Measurements from ENCODE around the gene KCNQ5.

- TF ChIP-seq, protein P1, sequence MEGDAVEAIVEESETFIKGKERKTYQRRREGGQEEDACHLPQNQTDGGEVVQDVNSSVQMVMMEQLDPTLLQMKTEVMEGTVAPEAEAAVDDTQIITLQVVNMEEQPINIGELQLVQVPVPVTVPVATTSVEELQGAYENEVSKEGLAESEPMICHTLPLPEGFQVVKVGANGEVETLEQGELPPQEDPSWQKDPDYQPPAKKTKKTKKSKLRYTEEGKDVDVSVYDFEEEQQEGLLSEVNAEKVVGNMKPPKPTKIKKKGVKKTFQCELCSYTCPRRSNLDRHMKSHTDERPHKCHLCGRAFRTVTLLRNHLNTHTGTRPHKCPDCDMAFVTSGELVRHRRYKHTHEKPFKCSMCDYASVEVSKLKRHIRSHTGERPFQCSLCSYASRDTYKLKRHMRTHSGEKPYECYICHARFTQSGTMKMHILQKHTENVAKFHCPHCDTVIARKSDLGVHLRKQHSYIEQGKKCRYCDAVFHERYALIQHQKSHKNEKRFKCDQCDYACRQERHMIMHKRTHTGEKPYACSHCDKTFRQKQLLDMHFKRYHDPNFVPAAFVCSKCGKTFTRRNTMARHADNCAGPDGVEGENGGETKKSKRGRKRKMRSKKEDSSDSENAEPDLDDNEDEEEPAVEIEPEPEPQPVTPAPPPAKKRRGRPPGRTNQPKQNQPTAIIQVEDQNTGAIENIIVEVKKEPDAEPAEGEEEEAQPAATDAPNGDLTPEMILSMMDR (IDR thresholded peaks at IDR 0.05): no peak
- TF ChIP-seq POLR2AphosphoS5 (IDR thresholded peaks at IDR 0.05): no peak
Observed at GRCh38 chr6:72639920-72640614, 18.2 kb downstream of the KCNQ5 start.

All from transverse colon (tissue), 4 donors.